Activated naive CD8-positive, alpha-beta T cell (primary cell): ENCODE measurements around the gene TEX261.
"Not testable (repeated sequence)": the region's sequence is repeated elsewhere in the genome, so short reads cannot be mapped to it uniquely, and the experiment has no call there.

ENCODE experiments used
- H3K27ac Mint-ChIP-seq: one replicate; pipeline ENCODE4 v1.8.0; 2021; ENCODE audit warnings: mixed read lengths
- H3K27me3 Mint-ChIP-seq: one replicate; pipeline ENCODE4 v1.8.0; 2021; ENCODE audit warnings: mixed read lengths
- H3K36me3 Mint-ChIP-seq: one replicate; pipeline ENCODE4 v1.8.0; 2021; ENCODE audit warnings: mixed read lengths
- H3K4me1 Mint-ChIP-seq: one replicate; pipeline ENCODE4 v1.8.0; 2021; ENCODE audit warnings: low read depth, mixed read lengths
- H3K4me3 Mint-ChIP-seq: one replicate; pipeline ENCODE4 v1.8.0; 2021; ENCODE audit warnings: mild to moderate bottlenecking, mixed read lengths
- H3K9me3 Mint-ChIP-seq: one replicate; pipeline ENCODE4 v1.8.0; 2021; ENCODE audit warnings: low read depth, mixed read lengths

The TEX261 gene

DNA sequence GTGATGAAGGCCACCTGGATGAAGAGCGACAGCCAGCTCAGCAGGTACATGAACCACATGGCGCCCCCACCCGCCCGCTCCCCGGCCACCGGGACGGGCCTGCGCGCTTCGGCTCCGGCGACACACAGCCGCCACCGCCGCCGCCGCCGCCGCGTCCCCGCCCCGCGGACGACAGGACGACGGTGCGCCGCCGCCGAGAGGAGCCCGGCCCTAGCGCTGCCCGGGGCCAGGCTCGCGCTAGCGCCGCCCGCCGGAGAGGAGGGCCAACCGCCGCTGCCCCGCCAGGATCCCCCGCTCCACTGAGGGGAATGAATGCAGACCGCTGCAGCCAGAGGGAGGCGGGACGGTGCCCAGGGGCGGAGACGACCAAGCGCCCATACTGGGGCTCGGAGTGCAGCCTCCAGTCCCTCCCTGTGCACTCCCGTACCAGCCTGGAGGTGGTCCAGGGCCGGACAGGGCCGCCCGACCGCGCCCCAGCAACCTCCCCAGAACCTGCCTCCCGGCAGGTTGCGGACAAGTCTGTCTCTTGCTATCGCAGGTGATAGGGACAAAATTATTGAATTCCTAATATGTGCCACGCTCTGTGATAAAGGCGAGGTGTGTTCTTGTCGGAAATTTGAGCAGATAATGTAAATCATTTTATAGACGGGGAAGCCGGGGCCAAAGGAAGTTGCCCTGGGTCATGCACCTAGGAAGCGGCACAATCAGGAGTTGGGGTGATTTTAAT is at the start of gene TEX261:
TEX261 (minus strand) TSS at position 175 of the 727 bp plus-strand sequence; CDS start at position 59, 116 bp downstream.
- H3K27ac Mint-ChIP-seq = peak within 1 kb of the TSS; percentile 96
- peaks cover 28% of the 10 kb centered on the region for H3K4me1 Mint-ChIP-seq
- H3K36me3 Mint-ChIP-seq = no peaks in the 10 kb centered on the region
- no peaks in the 10 kb centered on the region for H3K27me3 Mint-ChIP-seq
- H3K9me3 Mint-ChIP-seq = no peaks in the 10 kb centered on the region
- peak within 1 kb of the TSS; percentile 99 for H3K4me3 Mint-ChIP-seq

GRCh38 chr2:71043531-71044407 is 49.1 kb upstream of the TEX261 start:
- H3K36me3 Mint-ChIP-seq = no peaks in the 10 kb centered on the region
- H3K4me1 Mint-ChIP-seq = no peaks in the 10 kb centered on the region
- peaks cover 8% of the 10 kb centered on the region for H3K27me3 Mint-ChIP-seq
- H3K9me3 Mint-ChIP-seq = no peaks in the 10 kb centered on the region
- H3K4me3 Mint-ChIP-seq = no peak overlapping the region
- no peak overlapping the region for H3K27ac Mint-ChIP-seq

GRCh38 chr2:71042287-71042686 is 47.6 kb upstream of the TEX261 start:
- Mint-ChIP-seq H3K36me3 (no peaks in the 10 kb centered on the region), H3K27ac (no peak overlapping the region), H3K27me3 (peaks cover 8% of the 10 kb centered on the region), H3K4me3 (no peak overlapping the region), H3K9me3 (no peaks in the 10 kb centered on the region), H3K4me1 (no peaks in the 10 kb centered on the region)

DNA sequence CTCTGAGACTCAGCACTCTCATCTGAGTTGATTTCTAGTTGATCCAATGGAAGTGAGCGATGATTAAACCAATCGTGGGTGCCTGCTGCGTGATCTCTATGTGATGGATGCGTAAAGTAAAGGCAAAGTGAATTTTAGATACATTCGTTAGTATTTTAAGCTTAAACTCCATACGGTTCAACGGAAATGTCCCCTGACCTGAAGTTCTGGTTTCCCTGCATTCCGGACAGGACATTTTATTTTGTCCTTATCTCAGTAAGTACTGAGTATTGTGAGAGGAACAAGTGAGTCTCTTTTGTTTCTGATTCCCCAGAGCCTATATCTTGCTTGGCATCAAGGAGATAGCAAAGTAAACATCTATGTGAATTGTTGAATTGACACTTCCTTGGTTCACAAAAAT is 41.6 kb upstream of the TEX261 start:
- not testable (repeated sequence) for H3K27me3 Mint-ChIP-seq, H3K4me1 Mint-ChIP-seq, H3K4me3 Mint-ChIP-seq, H3K36me3 Mint-ChIP-seq, H3K27ac Mint-ChIP-seq, H3K9me3 Mint-ChIP-seq

DNA sequence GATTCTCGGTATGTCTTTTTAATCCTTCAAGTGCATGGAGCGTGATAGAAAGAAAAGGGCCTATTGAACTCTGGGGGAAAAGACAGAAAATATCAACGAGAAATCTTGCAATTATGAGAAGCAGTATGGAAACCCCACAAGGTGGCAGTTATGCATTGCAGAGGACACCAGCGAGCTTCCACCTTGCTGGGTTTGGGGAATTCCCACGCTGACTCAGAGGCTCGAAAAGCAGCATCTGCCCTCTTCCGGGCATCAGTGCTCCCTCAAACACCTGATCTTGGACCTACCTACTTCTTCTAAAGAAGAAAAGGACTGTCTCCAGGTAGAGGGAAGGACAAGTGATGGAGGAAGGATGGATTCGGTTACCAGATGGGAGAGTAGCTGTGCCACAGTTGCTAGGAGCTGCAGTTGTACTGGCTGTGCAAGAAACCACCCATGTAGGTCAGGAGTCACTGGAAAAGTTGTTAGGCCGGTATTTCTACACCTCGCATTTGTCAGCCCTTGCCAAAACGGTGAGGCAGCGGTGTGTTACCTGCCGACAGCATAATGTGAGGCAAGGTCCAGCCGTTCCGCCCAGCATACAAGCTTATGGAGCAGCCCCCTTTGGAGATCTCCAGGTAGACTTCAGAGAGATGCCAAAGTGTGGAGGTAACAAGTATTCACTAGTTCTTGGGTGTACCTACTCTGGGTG is 29.0 kb upstream of the TEX261 start:
- not testable (repeated sequence) for H3K36me3 Mint-ChIP-seq, H3K4me3 Mint-ChIP-seq, H3K27me3 Mint-ChIP-seq, H3K9me3 Mint-ChIP-seq
- Mint-ChIP-seq H3K27ac (peak overlapping the region; percentile 81), H3K4me1 (peaks cover 13% of the 10 kb centered on the region)

DNA sequence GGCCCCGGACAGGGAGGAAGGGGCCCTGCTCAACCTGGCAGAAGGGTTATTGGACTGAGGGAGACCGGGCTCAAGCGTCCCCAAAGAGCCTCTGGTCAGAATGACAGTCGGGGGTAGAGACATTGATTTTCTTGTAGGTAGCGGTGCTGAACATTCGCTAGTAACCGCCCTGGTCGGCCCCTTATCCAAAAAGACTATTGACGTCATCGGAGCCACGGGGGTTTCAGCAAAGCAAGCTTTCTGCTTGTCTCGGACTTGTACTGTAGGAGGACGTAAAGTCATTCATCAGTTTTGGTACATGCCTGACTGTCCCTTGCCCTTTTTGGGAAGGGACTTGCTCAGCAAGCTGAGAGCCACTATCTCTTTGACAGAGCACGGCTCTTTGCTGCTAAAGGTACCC is 26.7 kb upstream of the TEX261 start:
- peaks cover 13% of the 10 kb centered on the region for H3K4me1 Mint-ChIP-seq
- not testable (repeated sequence) for H3K27me3 Mint-ChIP-seq, H3K36me3 Mint-ChIP-seq, H3K9me3 Mint-ChIP-seq, H3K4me3 Mint-ChIP-seq, H3K27ac Mint-ChIP-seq

GRCh38 chr2:71019989-71020388 is 25.3 kb upstream of the TEX261 start:
- not testable (repeated sequence) for H3K27me3 Mint-ChIP-seq, H3K27ac Mint-ChIP-seq, H3K4me3 Mint-ChIP-seq, H3K9me3 Mint-ChIP-seq, H3K36me3 Mint-ChIP-seq
- H3K4me1 Mint-ChIP-seq = peaks cover 13% of the 10 kb centered on the region

DNA sequence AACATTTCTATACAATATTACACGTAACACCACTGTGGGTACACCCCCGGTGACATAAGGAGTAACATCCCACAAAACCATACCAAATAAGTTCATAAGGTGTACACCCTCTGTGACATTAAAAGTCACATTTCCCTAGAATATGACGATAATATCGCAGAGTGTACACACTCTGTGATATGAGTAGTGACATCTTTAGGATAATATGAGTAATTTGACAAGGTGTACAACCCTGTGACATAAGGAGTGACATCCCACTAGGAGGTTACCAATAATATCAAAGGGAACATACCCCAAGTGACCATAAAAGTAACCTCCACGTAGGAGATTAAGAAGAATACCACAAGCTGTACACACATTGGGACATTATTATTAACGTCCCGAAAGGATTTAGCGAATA is 24.0 kb upstream of the TEX261 start:
- H3K4me1 Mint-ChIP-seq = peaks cover 7% of the 10 kb centered on the region
- H3K27me3 Mint-ChIP-seq = peaks cover 2% of the 10 kb centered on the region
- H3K27ac Mint-ChIP-seq = no peak overlapping the region
- H3K36me3 Mint-ChIP-seq = no peaks in the 10 kb centered on the region
- no peak overlapping the region for H3K4me3 Mint-ChIP-seq
- no peaks in the 10 kb centered on the region for H3K9me3 Mint-ChIP-seq

GRCh38 chr2:71011786-71012185 is 17.1 kb upstream of the TEX261 start:
- H3K9me3 Mint-ChIP-seq, H3K4me1 Mint-ChIP-seq, H3K4me3 Mint-ChIP-seq, H3K27ac Mint-ChIP-seq, H3K36me3 Mint-ChIP-seq: not testable (repeated sequence)
- peaks cover 20% of the 10 kb centered on the region for H3K27me3 Mint-ChIP-seq

DNA sequence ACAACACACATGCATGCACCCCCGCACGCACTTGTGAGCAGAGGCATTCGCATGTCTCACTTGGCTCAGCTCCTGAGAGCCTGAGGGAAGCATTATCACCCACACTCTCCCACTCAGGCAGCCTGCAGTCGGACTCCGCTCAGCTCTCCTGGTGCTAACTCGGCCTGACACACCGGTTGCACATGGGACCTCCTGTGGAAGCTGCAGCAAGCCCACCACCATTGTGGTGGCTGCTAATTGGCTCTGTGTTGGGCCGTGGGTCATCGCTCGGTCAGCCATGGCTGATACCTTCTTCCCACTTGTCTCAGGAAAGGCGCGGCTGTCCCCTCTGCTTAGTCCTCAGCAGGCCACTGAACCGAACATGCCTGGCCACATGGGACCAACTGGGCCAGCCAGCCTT is 13.7 kb upstream of the TEX261 start:
- Mint-ChIP-seq H3K9me3 (no peaks in the 10 kb centered on the region), H3K4me3 (no peak overlapping the region), H3K27ac (no peak overlapping the region), H3K36me3 (no peaks in the 10 kb centered on the region), H3K27me3 (peaks cover 18% of the 10 kb centered on the region), H3K4me1 (no peaks in the 10 kb centered on the region)

GRCh38 chr2:71006955-71007799 is 12.5 kb upstream of the TEX261 start:
- peaks cover 15% of the 10 kb centered on the region for H3K27me3 Mint-ChIP-seq
- H3K36me3 Mint-ChIP-seq = no peaks in the 10 kb centered on the region

DNA sequence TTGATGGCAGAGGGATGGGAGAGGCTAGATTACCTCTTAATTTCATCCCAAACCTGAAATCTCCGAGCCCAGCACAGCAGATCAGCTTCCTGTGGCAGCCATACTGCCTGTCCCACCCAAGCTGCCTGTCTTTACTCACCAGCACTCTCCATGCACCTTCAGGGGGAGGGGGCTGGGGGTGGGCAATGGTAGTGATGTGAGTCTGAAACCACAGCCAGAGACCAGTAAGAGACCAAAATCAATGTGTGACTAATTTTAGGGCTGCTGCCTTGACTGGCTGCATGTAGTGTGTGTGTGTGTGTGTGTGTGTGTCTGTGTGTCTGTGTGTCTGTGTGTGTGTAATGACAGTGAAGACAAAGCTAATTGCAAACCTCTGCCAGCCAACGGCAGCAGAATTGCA is 11.7 kb upstream of the TEX261 start:
- Mint-ChIP-seq H3K27ac (no peak overlapping the region), H3K36me3 (no peaks in the 10 kb centered on the region), H3K4me3 (no peak overlapping the region), H3K4me1 (peaks cover under 1% of the 10 kb centered on the region), H3K27me3 (peaks cover 11% of the 10 kb centered on the region), H3K9me3 (no peaks in the 10 kb centered on the region)

More at GRCh38 chr2:71006955-71007799, 12.5 kb upstream of the TEX261 start:
- Mint-ChIP-seq H3K27ac (no peak overlapping the region), H3K4me3 (no peak overlapping the region), H3K4me1 (no peaks in the 10 kb centered on the region), H3K9me3 (no peaks in the 10 kb centered on the region)

GRCh38 chr2:71005271-71006202 is 10.9 kb upstream of the TEX261 start:
- Mint-ChIP-seq H3K27me3 (peaks cover 9% of the 10 kb centered on the region), H3K9me3 (no peaks in the 10 kb centered on the region), H3K4me3 (no peak overlapping the region), H3K36me3 (no peaks in the 10 kb centered on the region), H3K27ac (no peak overlapping the region), H3K4me1 (peaks cover 7% of the 10 kb centered on the region)

DNA sequence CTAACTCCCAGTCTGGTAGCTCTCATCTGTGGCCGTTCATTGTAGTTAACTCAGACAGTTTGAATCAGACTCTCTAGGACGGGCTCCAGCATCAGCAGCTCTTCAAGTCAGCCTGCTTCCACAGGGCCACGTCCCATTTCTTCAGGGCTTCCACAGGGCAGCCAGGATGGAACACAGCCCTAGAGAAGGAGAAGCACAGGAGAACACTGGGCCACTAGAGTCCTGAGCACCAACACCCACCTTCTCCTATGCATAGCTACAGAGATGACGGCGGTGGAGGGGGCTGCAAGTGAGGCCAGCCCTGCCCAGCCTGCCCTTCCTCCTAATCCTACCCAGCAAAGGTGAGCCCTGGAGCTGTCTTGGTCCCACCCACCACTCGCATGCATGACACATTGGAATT is 10.2 kb upstream of the TEX261 start:
- Mint-ChIP-seq H3K27ac (no peak overlapping the region), H3K4me1 (peaks cover 9% of the 10 kb centered on the region), H3K36me3 (no peaks in the 10 kb centered on the region), H3K4me3 (no peak overlapping the region), H3K27me3 (peaks cover 3% of the 10 kb centered on the region), H3K9me3 (no peaks in the 10 kb centered on the region)
